H1 (cell line): ENCODE measurements around the gene MYBPH. TPM values are rescaled to one million over a fixed set of nuclear protein-coding genes. Genes with fewer than 3 reads are reported as not detected.

Experiments
- CTCF ChIA-PET: fragments of 300-600 bp; sonication (Branson Sonifier 250); formaldehyde crosslinking; loops from one replicate; lab custom pipeline; 2021; ENCODE audit not compliant: partially characterized antibody; lab: Charles Lee
- POLR2A ChIA-PET: fragments of 300-600 bp; sonication (Branson Sonifier 250); formaldehyde crosslinking; loops from one replicate; lab custom pipeline; 2021; ENCODE audit warnings: inconsistent platforms; ENCODE audit not compliant: partially characterized antibody; lab: Charles Lee
- DNase-seq, 2 experiments: peaks; one replicate each; pipeline versions ENCODE4 v3.0.0 to v3.0.0-alpha.2; 2010 to 2022; ENCODE audit warnings: low spot score in 2 of 2, low read depth in 1 of 2, mixed read lengths in 1 of 2
- FAIRE-seq: peaks from 2 replicates; lab custom pipeline; 2011; peaks lifted over from hg19 to GRCh38; lab: Jason Lieb, UNC
- H2AFZ ChIP-seq: 2 replicates; pipeline ENCODE4 v1.8.1; 2012; ENCODE audit warnings: low read length, inconsistent platforms
- H2AK5ac ChIP-seq: 2 replicates; pipeline ENCODE4 v1.6.1; 2013; ENCODE audit warnings: low read depth, low read length
- H2BK120ac ChIP-seq: replicated peaks from 2 replicates; pipeline ENCODE3; 2013; ENCODE audit warnings: low read depth, low read length, inconsistent platforms
- H2BK12ac ChIP-seq: 2 replicates; pipeline ENCODE4 v1.6.1; 2013; ENCODE audit warnings: low read depth, low read length
- H2BK15ac ChIP-seq: 2 replicates; pipeline ENCODE4 v1.6.1; 2013; ENCODE audit warnings: low read length
- H2BK20ac ChIP-seq: 2 replicates; pipeline ENCODE4 v1.6.1; 2013; ENCODE audit warnings: low read length
- H2BK5ac ChIP-seq: 2 replicates; pipeline ENCODE4 v1.6.1; 2013; ENCODE audit warnings: low read depth, low read length
- H3K14ac ChIP-seq: 2 replicates; pipeline ENCODE4 v1.6.1; 2013; ENCODE audit warnings: inconsistent platforms; ENCODE audit not compliant: insufficient read length
- H3K18ac ChIP-seq: 2 replicates; pipeline ENCODE4 v1.6.1; 2013; ENCODE audit warnings: low read length; ENCODE audit errors: extremely low read depth
- H3K23ac ChIP-seq: 2 replicates; pipeline ENCODE4 v1.6.1; 2013; ENCODE audit warnings: inconsistent platforms; ENCODE audit not compliant: insufficient read length
- H3K23me2 ChIP-seq: 2 replicates; pipeline ENCODE4 v1.6.1; 2013; ENCODE audit warnings: low read depth, low read length
- H3K27ac ChIP-seq: 2 replicates; pipeline ENCODE4 v1.6.1; 2011; ENCODE audit warnings: low read depth, low read length, inconsistent platforms
- H3K27me3 ChIP-seq, 4 experiments: replicated peaks in 1 of 4; 1 replicate in 1 of 4; 2 replicates in 3 of 4; pipeline versions ENCODE4 v1.6.1 to v1.8.1; 2011 to 2013; ENCODE audit warnings: low read length in 3 of 4, mild to moderate bottlenecking in 3 of 4, inconsistent platforms in 2 of 4, mixed read lengths in 2 of 4, moderate library complexity in 1 of 4; ENCODE audit not compliant: control insufficient read depth in 3 of 4, insufficient read depth in 3 of 4; ENCODE audit errors: extremely low read depth in 1 of 4
- H3K36me3 ChIP-seq, 4 experiments: 2 replicates each; pipeline versions ENCODE4 v1.6.1 to v1.8.1; 2011 to 2013; ENCODE audit warnings: mild to moderate bottlenecking in 4 of 4, low read length in 3 of 4, moderate library complexity in 2 of 4, control low read depth in 1 of 4, inconsistent platforms in 1 of 4; ENCODE audit not compliant: insufficient read depth in 4 of 4, control insufficient read depth in 2 of 4
- H3K4ac ChIP-seq: replicated peaks from 2 replicates; pipeline ENCODE3; 2013; ENCODE audit warnings: low read length, low read depth, mixed read lengths, inconsistent platforms; ENCODE audit not compliant: insufficient read length
- H3K4me1 ChIP-seq, 4 experiments: replicated peaks in 1 of 4; 1 replicate in 1 of 4; 2 replicates in 3 of 4; pipeline versions ENCODE4 v1.6.1 to v1.8.1; 2011 to 2013; ENCODE audit warnings: low read length in 3 of 4, inconsistent platforms in 2 of 4, mixed read lengths in 1 of 4; ENCODE audit not compliant: insufficient read depth in 4 of 4, control insufficient read depth in 3 of 4
- H3K4me2 ChIP-seq, 2 experiments: 2 replicates each; pipeline versions ENCODE4 v1.6.1 to v1.8.1; 2011 to 2013; ENCODE audit warnings: low read depth in 2 of 2, low read length in 2 of 2, control low read depth in 1 of 2, inconsistent platforms in 1 of 2, mild to moderate bottlenecking in 1 of 2; ENCODE audit not compliant: insufficient read depth in 1 of 2
- H3K4me3 ChIP-seq, 4 experiments: fragments of 200-600, 300-600 bp in 1 of 4; sonication (generic), shearing (Covaris generic), sonication (Bioruptor Twin) in 1 of 4; 2 replicates each; pipeline versions ENCODE4 v1.5.1 to v1.8.1; 2011 to 2016; ENCODE audit warnings: low read length in 4 of 4, low read depth in 3 of 4, control low read depth in 2 of 4, inconsistent platforms in 2 of 4, mild to moderate bottlenecking in 2 of 4, mixed read lengths in 1 of 4, moderate library complexity in 1 of 4; ENCODE audit not compliant: insufficient read depth in 2 of 4; ENCODE audit errors: extremely low read depth in 1 of 4
- H3K56ac ChIP-seq: replicated peaks from 2 replicates; pipeline ENCODE3; 2013; ENCODE audit warnings: low read depth, mild to moderate bottlenecking, mixed read lengths, low read length, inconsistent platforms; ENCODE audit not compliant: insufficient read length
- H3K79me1 ChIP-seq: 2 replicates; pipeline ENCODE4 v1.6.1; 2013; ENCODE audit warnings: low read depth, low read length, control low read depth
- H3K79me2 ChIP-seq, 2 experiments: 2 replicates each; pipeline versions ENCODE4 v1.6.1 to v1.8.1; 2012 to 2013; ENCODE audit warnings: low read length in 2 of 2, mild to moderate bottlenecking in 2 of 2, inconsistent platforms in 1 of 2; ENCODE audit not compliant: insufficient read depth in 2 of 2, control insufficient read depth in 1 of 2
- H3K9ac ChIP-seq, 4 experiments: replicated peaks in 1 of 4; 1 replicate in 1 of 4; 2 replicates in 3 of 4; pipeline versions ENCODE4 v1.6.1 to v1.8.1; 2011 to 2013; ENCODE audit warnings: low read depth in 3 of 4, low read length in 3 of 4, control low read depth in 2 of 4, mild to moderate bottlenecking in 2 of 4, moderate library complexity in 2 of 4, inconsistent platforms in 1 of 4; ENCODE audit errors: extremely low read depth in 1 of 4
- H3K9me3 ChIP-seq, 2 experiments: 2 replicates each; pipeline versions ENCODE4 v1.6.1 to v1.8.1; 2012 to 2013; ENCODE audit warnings: mild to moderate bottlenecking in 2 of 2, moderate library complexity in 2 of 2, control low read depth in 1 of 2, inconsistent platforms in 1 of 2, low read depth in 1 of 2, low read length in 1 of 2, mixed read lengths in 1 of 2; ENCODE audit not compliant: insufficient read depth in 2 of 2
- H4K20me1 ChIP-seq, 2 experiments: replicated peaks in 1 of 2; 2 replicates each; pipeline versions ENCODE3 to v1.8.1; 2011 to 2013; ENCODE audit warnings: inconsistent platforms in 2 of 2, low read length in 2 of 2, mild to moderate bottlenecking in 1 of 2; ENCODE audit not compliant: insufficient read depth in 2 of 2, control insufficient read depth in 1 of 2
- H4K5ac ChIP-seq: 2 replicates; pipeline ENCODE4 v1.6.1; 2013; ENCODE audit warnings: low read length, low read depth, mixed read lengths, inconsistent platforms; ENCODE audit not compliant: insufficient read length
- H4K8ac ChIP-seq: 2 replicates; pipeline ENCODE4 v1.8.0; 2013; ENCODE audit warnings: mild to moderate bottlenecking, moderate library complexity, low read length, inconsistent platforms; ENCODE audit not compliant: insufficient read depth; ENCODE audit errors: extremely low read depth
- H4K91ac ChIP-seq: replicated peaks from 2 replicates; pipeline ENCODE3; 2013; ENCODE audit warnings: low read length, mixed read lengths, inconsistent platforms; ENCODE audit not compliant: insufficient read length
- CBX8 ChIP-seq: fragments of 300-800, 300-1000 bp; sonication (generic); IDR thresholded peaks from 2 replicates; pipeline ENCODE4 v1.7.1; 2016; ENCODE audit warnings: low read depth, low read length, borderline replicate concordance
- CTBP2 ChIP-seq: IDR thresholded peaks from 2 replicates; pipeline ENCODE4 v1.7.0; 2011; ENCODE audit warnings: borderline replicate concordance, mild to moderate bottlenecking, moderate library complexity, mixed read lengths, low read length; ENCODE audit not compliant: insufficient read depth, insufficient read length
- EGR1 ChIP-seq: IDR thresholded peaks from 2 replicates; pipeline ENCODE4 v1.6.1; 2011; ENCODE audit warnings: low read depth, low read length, borderline replicate concordance
- EP300 ChIP-seq, 2 experiments: IDR thresholded peaks; 1 replicate in 1 of 2; 2 replicates in 1 of 2; pipeline ENCODE4 v1.6.1; 2011 to 2012; ENCODE audit warnings: low read depth in 2 of 2, low read length in 2 of 2, mild to moderate bottlenecking in 2 of 2, borderline replicate concordance in 1 of 2, inconsistent platforms in 1 of 2, moderate library complexity in 1 of 2
- KDM4A ChIP-seq: IDR thresholded peaks from one replicate; pipeline ENCODE4 v1.7.1; 2012; ENCODE audit warnings: low read depth, mild to moderate bottlenecking, moderate library complexity, low read length, inconsistent platforms; ENCODE audit not compliant: severe bottlenecking
- MAFK ChIP-seq: IDR thresholded peaks from 2 replicates; pipeline ENCODE4 v1.6.1; 2012; ENCODE audit warnings: low read depth, mild to moderate bottlenecking, improper control_type of control experiment, low read length
- NRF1 ChIP-seq: IDR thresholded peaks from 2 replicates; pipeline ENCODE4 v1.6.1; 2011; ENCODE audit warnings: mild to moderate bottlenecking, low read depth, low read length, improper control_type of control experiment
- POLR2A ChIP-seq, 2 experiments: IDR thresholded peaks; 1 replicate in 1 of 2; 2 replicates in 1 of 2; pipeline ENCODE4 v1.6.1; 2011; ENCODE audit warnings: low read depth in 2 of 2, low read length in 2 of 2, mild to moderate bottlenecking in 2 of 2; ENCODE audit errors: control extremely low read depth in 1 of 2
- POU5F1 ChIP-seq: IDR thresholded peaks from 2 replicates; pipeline ENCODE4 v1.6.1; 2011; ENCODE audit warnings: low read depth, mild to moderate bottlenecking, low read length, moderate library complexity
- TAF1 ChIP-seq: IDR thresholded peaks from 2 replicates; pipeline ENCODE4 v1.6.1; 2011; ENCODE audit warnings: mild to moderate bottlenecking, low read depth, low read length
- WGBS, 2 experiments: shearing (Covaris generic) in 1 of 2; methylation state at CpG; one replicate each; pipeline versions ENCODE4 v1.1.6 to v1.1.7; 2013 to 2015; ENCODE audit warnings: low lambda C conversion rate in 2 of 2, mixed read lengths in 2 of 2, inconsistent platforms in 1 of 2, low coverage in 1 of 2, missing lambda C conversion rate in 1 of 2; ENCODE audit not compliant: insufficient replicate concordance in 2 of 2, insufficient coverage in 1 of 2, insufficient read length in 1 of 2; ENCODE audit errors: extremely low coverage in 1 of 2, missing lambda C conversion rate in 1 of 2; 5-methylcytosine and 5-hydroxymethylcytosine counted together
- polyA plus RNA-seq, 7 experiments: library from polyadenylated mRNA; depleted of rRNA in 3 of 7; stranded (reverse) in 5 of 7; unstranded in 2 of 7; fragments of >200 nt in 5 of 7; fragments of 200-250 nt in 2 of 7; gene quantifications; 1 replicate in 5 of 7; 2 replicates in 1 of 7; 4 replicates in 1 of 7; pipeline versions ENCODE4 v1.2.1 to v1.2.3, GENCODE V29; 2011 to 2013; ENCODE audit warnings: missing spikeins in 2 of 7, mixed read lengths in 2 of 7
- total RNA-seq: library from RNA; stranded (reverse); fragmentation: NEBNext Ultra II Directional; extraction: Animal tissue kit (Norgen Biotek cat#: 25700); gene quantifications from 2 replicates; pipeline ENCODE4 v1.2.1, GENCODE V29; 2021
- TF ChIP-seq, protein P1 (sequence below): IDR thresholded peaks from 2 replicates; pipeline ENCODE4 v1.6.1; 2011; ENCODE audit warnings: low read length, improper control_type of control experiment

Gene MYBPH
- total and polyA plus RNA-seq, 2 of the 8 experiments (the other 6 are each of a cell fraction or from before 2014, with no cell fraction given): not detected

DNA sequence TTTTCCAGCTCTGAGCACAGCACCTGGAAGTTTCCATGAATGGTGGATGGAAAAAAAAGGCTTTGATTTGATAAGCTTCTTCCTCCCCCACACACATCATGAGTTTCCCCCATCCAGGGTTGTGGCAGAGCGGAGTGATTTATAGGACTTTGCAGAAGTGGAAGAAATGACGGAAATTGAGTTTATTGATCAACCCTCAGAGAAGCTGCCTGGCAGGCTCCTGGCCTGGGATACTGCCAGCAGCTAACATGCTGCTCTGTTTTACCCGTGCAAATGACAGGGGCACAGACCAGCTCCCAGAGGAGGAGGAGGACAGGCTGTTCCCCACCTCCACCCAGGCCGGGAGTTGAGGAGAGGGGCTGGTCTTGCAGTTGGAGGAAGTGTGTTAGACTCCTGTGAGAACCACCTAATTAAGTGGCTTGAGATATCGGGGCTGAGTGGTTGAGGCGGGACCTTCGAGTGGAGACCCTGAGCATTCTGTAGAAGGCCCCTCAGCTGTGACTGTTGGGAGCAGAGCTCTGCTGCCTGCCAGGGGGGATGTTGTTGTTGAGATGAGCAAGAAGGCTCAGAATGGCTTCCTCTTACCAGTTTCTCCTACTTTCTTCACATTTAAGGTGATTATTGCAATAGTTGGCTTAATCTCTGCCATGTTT, 26.3 kb downstream of the MYBPH start:
- peak overlapping the region; percentile 88; the same call in 1 of the 2 replicates for H2BK15ac ChIP-seq
- WGBS, 2 experiments: 93% methylated on average over 7 of the region's 7 CpGs; no CpG with 5 or more reads in 1 of the 2 experiments
- no peak overlapping the region for H3K27ac ChIP-seq

More for the DNA sequence above, 26.3 kb downstream of the MYBPH start:
- Histone ChIP-seq H2BK5ac (peak overlapping the region; percentile 46; the same call in 1 of the 2 replicates), H2BK12ac (0 out of 2 replicates have a peak overlapping the region, but pooled peaks have one; percentile 42), H3K4me1 (peaks cover 13 to 51% (median 26%) of the 10 kb centered on the region in 4 experiments), H3K4me3 (no peak overlapping the region), H2BK120ac (no peak overlapping the region), H3K23ac (no peak overlapping the region), H3K79me2 (no peaks in the 10 kb centered on the region), H3K4ac (no peak overlapping the region), H4K20me1 (no peaks in the 10 kb centered on the region), H2AK5ac (no peak overlapping the region), H3K9me3 (no peaks in the 10 kb centered on the region), H4K91ac (no peak overlapping the region), H3K9ac (no peak overlapping the region), H4K8ac (no peak overlapping the region), H4K5ac (no peak overlapping the region), H3K36me3 (no peaks in the 10 kb centered on the region), H3K79me1 (no peaks in the 10 kb centered on the region), H3K27me3 (no peaks in the 10 kb centered on the region), H3K18ac (no peak overlapping the region), H2BK20ac (0 out of 2 replicates have a peak overlapping the region, but pooled peaks have one; percentile 49), H3K56ac (no peak overlapping the region), H3K14ac (no peak overlapping the region), H2AFZ (no peak overlapping the region), H3K4me2 (no peak overlapping the region), H3K23me2 (no peaks in the 10 kb centered on the region)
- POLR2A ChIA-PET: interaction anchor here (2.4 kb wide), 1 partner anchor 21 kb away, joined by 8 read pairs; no protein-coding TSS in a partner anchor
- DNase-seq (no peak), FAIRE-seq (no peak)
- CTCF ChIA-PET: interaction anchor here (0.8 to 49.1 kb wide), 11 partner anchors 10 to 119 kb away, joined by 3 to 1071 read pairs (median 15); partner anchors contain the start of genes ADORA1, MYBPH, MYOG and PPFIA4
- no peak for TF ChIP-seq POU5F1
- no peak for TF ChIP-seq MAFK
- TF ChIP-seq, protein P1, sequence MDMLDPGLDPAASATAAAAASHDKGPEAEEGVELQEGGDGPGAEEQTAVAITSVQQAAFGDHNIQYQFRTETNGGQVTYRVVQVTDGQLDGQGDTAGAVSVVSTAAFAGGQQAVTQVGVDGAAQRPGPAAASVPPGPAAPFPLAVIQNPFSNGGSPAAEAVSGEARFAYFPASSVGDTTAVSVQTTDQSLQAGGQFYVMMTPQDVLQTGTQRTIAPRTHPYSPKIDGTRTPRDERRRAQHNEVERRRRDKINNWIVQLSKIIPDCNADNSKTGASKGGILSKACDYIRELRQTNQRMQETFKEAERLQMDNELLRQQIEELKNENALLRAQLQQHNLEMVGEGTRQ: no peak
- no peak for TF ChIP-seq TAF1
- TF ChIP-seq CTBP2: no peak
- no peak for TF ChIP-seq POLR2A (IDR thresholded peaks at IDR 0.05; ENCODE audit: control extremely low read depth in 1 of 2, low read depth in 2 of 2, low read length in 2 of 2)
- TF ChIP-seq NRF1: no peak
- TF ChIP-seq EGR1: no peak
- no peak for TF ChIP-seq KDM4A
- TF ChIP-seq CBX8: no peak
- TF ChIP-seq EP300 (IDR thresholded peaks at IDR 0.05; ENCODE audit: borderline replicate concordance in 1 of 2, low read depth in 2 of 2, low read length in 2 of 2): no peak
